Hindlimb muscle (tissue), 1 donor: Measurements from ENCODE around the gene DAAM1. TPM values are rescaled to one million over a fixed set of nuclear protein-coding genes. Genes with fewer than 3 reads are reported as not detected.

Source experiments
- DNase-seq: peaks from one replicate; pipeline ENCODE4 v3.0.0-alpha.2; 2013
- polyA plus RNA-seq: library from polyadenylated mRNA; unstranded; fragments of 120-200 nt; gene quantifications from one replicate; pipeline ENCODE4 v1.2.1, GENCODE V29; 2013; ENCODE audit not compliant: insufficient read length

The DAAM1 gene
- polyA plus RNA-seq, 1 donor = 45.6 TPM

GRCh38 chr14:59187802-59188460, 536 bp upstream of the DAAM1 start:
- no peak for DNase-seq

GRCh38 chr14:59189091-59189785, 771 bp downstream of the DAAM1 start:
- DNase-seq = peak; percentile 49

DNA sequence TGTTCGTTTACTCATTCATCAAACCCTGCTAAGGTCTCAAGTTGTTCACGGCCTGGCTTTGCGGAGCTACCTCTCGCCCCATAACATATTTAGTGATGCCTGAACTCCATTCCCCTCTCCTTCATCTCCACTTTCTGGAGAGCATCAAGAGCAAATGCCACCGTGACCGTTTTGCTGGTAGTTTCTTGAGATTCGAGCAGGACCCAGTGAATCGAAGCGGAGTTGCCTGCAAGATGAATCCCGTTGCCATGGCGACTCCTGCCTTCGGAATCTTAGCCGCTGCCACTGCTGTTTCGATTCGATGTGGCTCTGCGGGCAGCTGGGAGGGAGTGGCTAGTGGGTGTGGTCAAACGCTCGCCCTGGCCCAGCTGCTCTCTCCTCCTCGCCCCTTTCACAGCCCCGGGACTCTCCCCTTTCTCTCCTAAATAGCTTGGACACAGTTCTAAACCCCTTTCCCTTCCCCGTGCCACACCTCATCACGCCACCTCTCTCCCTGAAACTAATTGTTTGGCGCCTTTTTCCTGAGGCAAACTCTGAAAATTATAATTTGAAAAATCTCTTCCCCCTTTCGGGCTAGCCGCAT, 1.4 kb downstream of the DAAM1 start:
- peak; percentile 79 for DNase-seq

DNA sequence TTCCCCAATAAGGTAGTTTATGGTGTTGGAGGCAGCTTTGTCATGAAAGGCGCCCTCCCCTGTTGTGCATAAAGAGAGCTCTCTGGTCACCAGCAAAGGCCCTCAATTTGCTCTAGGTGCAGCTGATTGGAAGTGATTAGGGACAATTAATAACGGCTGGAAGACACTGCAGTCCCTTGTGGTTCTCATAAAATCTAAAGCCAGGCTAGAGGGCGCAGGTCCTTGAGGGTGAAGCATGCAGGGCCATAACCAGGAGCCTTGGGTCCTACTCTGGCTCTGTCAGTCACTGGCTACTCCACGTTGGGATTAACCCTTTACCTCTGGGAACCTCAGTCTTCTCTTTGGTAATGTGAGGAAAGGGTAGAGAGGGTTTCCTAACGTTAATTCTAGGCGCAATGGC, 1.9 kb downstream of the DAAM1 start:
- DNase-seq = no peak

DNA sequence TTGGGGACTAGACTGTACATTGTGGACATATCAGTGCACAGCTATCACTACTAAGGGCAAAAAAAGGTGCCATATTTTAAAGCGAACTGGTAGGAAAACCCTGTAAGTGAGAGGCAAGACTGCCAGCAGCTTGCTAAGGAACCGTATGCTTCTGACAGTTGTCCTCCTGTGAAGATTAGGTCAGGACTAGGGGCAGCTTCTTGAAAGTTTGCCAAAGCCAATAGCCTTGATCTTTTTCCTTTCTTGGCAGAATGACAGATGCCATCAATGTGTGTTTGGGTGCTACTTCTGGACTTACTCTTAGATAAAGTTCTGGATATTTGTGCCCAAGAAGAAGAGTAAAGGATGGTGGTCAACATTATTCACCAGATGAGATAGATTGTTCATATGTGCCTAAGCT, 7.4 kb downstream of the DAAM1 start:
- DNase-seq = no peak

GRCh38 chr14:59197695-59198262, 9.3 kb downstream of the DAAM1 start:
- no peak for DNase-seq

GRCh38 chr14:59199205-59199604, 10.7 kb downstream of the DAAM1 start:
- no peak for DNase-seq

DNA sequence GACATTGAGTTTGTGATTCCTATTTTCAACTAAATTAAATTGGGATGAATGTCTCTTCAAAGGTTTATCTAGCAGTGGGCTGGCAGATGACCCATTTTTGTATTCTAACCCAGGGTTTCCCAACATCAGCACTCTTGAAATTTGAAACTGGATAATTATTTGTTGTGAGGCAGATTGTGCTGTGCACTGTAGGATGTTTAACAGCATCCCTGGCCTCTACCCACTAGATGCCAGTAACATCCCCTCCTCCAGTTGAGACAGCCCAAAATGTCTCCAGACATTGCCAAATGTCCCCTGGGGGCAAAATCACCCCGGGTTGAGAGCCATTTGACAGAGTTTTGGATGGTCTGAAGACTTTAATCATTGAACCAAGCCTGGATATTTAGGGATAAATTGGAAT, 11.1 kb downstream of the DAAM1 start:
- no peak for DNase-seq

- no peak for DNase-seq
Measured at GRCh38 chr14:59200195-59200594, 11.7 kb downstream of the DAAM1 start.

GRCh38 chr14:59202031-59202430, 13.6 kb downstream of the DAAM1 start:
- DNase-seq = no peak

DNA sequence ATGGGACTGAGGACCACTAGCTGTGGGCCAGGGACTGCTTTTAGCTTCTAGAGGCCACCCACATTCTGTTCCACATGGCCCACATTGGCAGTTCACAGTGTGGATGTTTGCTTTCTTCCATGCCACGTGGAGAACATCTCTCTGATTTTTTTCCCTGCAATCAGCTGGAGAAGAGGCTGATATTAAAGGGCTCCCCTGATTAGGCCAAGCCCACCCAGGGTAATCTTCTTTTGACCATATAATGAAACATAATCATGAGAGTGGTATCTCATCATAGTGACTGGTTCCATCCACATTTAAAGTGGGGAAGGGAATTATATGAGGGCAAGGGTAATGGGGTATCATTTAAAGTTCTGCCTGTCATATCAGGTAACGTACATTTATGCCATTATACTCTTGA, 15.8 kb downstream of the DAAM1 start:
- no peak for DNase-seq

DNA sequence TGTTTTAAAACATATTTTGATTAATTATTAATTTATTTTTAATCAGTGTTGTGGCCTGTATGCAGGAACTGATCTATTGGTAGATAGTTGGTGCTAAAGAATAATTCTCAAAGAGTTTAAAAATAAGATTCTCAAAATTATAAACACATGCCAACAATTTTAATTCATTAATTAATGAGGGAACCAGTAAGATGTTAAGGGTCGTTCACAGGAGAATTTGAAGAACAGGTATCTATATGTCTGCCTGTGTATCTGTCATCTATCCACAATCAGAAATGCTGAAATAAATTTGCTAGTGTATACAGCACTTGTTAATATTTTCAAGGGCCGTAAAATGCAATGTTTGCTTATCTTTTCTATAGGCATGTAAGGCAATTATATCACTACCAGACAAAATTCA, 18.4 kb downstream of the DAAM1 start:
- DNase-seq = no peak

- no peak for DNase-seq
Measured at GRCh38 chr14:59207506-59207933, 19.1 kb downstream of the DAAM1 start.

DNA sequence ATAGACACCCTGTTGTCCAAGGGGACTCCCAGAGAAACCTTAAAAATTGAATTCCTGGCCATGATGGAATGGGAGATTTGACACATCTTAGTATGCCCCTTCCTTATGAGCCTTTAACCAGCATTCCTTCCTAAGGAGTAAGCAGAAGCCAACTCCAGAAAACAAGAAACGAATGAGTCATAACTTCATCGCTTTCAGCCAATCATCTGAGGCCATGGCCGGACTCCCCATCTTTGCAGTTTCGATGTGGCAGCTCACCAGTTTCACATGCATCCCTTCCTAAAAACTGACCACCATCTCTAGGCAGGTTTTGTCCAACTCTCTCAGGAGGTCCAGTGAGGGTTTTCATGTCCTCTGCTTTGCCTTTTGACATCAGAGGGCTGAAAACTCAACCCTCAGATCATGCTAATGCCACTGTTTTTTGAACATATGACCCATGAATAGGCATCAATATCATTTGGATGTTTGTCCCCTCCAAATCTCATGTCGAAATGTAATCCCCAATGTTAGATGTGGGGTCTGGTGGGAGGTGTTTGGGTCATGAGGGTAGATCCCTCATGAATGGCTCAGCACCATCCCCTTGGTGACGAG, 19.9 kb downstream of the DAAM1 start:
- no peak for DNase-seq

- DNase-seq = no peak
Measured at GRCh38 chr14:59208954-59209353, 20.5 kb downstream of the DAAM1 start.

GRCh38 chr14:59210621-59211020, 22.2 kb downstream of the DAAM1 start:
- DNase-seq = no peak

- no peak for DNase-seq
Measured at GRCh38 chr14:59213368-59214315, 25.2 kb downstream of the DAAM1 start.

DNA sequence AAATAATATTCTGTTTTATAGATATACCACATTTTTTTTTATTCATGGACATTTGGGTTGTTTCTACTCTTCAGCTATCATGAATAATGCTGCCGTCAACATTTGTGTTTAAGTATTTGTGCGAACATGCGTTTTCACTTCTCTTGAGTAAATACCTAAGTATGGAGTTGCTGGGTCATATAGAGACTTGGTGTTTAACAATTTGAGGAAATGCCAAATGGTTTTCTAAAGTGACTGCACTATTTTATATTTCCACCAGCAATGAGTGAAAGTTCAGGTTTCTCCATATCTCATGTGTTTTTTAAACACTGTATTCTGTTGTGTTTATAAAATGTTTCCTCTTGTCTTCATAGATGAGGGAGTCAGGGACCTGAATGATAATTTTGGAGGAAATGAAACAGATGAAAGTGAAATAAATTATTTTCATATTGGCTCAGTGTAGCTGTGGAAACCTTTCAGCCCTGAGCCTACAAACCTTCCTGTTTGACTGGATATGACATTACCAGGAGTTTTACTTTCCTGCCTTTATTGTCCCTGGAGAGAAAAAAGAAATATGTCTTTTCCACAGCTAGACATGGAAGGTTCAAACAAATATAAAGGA, 26.3 kb downstream of the DAAM1 start:
- DNase-seq = no peak

- peak; percentile 85 for DNase-seq
Measured at GRCh38 chr14:59215322-59215721, 26.9 kb downstream of the DAAM1 start.

DNA sequence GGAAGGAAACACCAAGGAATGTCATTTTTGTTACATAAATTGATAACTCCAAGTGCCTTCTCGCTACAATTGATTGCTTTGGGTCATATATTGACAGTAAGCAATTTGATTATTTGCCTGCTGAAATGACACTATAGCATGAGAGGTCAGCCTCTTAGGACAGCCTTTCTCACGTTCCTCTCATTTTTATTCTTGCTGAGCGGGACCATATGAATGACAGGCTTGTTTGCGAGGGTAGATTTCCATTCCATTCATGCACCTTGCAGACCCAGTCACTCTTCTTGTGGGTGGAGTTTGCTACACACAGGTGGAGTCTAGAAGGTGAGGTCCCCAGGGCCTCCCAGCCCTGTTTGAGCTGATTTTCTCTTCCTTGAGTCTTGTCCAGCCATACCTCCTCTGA, 27.3 kb downstream of the DAAM1 start:
- no peak for DNase-seq

DNA sequence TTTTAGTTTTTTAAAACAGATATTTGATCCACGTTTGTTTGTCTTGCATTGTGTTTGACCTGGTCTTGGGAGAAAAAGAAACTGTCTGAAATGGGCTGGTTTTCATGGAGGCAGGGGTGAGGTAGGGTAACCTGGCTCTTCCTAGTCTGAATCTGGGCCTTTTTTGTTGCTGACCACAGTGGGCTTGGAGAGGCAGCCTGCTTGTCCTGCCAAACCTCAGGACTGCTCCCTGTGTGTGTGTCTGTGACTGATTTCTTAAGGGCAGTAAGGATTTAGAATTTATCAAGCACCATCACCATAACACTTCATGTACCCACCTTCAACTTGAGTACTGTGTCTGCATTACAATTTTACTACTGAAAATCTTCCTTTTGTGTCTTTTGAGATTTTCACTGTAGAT, 28.5 kb downstream of the DAAM1 start:
- no peak for DNase-seq

GRCh38 chr14:59221568-59221967, 33.1 kb downstream of the DAAM1 start:
- no peak for DNase-seq
